Omental fat pad (tissue), 4 donors: Measurements from ENCODE around the gene TMEM191C. TPM values are rescaled to one million over a fixed set of nuclear protein-coding genes. Genes with fewer than 3 reads are reported as not detected.

Experiments
- ATAC-seq: fragments of 150-250 bp; one replicate; pipeline ENCODE4 v1.9.1; 2016; ENCODE audit warnings: mild to moderate bottlenecking, moderate library complexity; ENCODE audit not compliant: low FRiP score
- DNase-seq: peaks from one replicate; pipeline ENCODE4 v3.0.0-alpha.2; 2019; ENCODE audit warnings: low spot score
- total RNA-seq, 4 donors: library from RNA; depleted of rRNA; stranded (reverse); fragments of >200 nt; gene quantifications; one replicate each; pipeline ENCODE4 v1.1.0, GENCODE V29; 2016
- TF ChIP-seq, protein P1 (sequence below), 3 donors: fragments of 450-650 bp; IDR thresholded peaks; one replicate each; pipeline ENCODE4 v1.5.1; 2016 to 2017; ENCODE audit warnings: antibody characterized with exemption in 3 of 3, mild to moderate bottlenecking in 3 of 3, moderate library complexity in 2 of 3

The TMEM191C gene
- total RNA-seq, 4 donors from 2014 or later, result 0.31 to 3.8 (median 0.87) TPM

DNA sequence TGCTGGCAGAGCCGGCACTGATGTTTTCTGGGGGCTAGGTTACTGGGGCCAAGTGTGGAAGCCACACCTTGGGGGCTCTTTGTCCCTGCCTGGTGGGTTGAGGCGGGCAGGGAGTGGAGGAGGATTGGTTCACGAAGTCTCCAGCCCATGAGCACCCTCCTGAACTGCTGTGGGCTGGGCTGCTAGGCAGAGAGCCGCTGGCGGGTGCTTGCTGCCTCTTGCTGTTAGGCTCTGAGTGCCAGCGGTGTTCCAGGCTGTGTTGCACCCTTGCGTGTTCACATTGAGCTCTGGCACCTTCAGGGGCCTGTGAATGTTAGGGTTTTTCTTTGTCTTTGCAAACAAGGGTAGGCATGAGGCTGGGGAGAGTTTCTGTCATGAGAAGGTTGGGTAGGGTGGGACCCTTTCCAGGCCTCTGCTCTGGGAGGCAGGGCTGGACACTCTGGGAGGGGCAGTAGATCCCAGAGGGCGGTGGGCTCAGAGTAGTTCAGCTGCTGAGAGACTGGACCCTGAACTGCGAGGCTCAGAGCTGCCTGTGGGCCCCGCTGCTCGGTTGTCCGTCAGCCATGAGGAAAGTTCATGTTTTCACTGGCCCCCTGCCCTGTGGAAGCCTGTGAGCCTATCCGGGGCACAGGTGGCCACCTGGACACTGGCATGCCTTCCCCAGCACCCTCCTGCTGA lies 24.0 kb upstream of the TMEM191C start:
- DNase-seq (no peak), ATAC-seq (no peak)
- TF ChIP-seq, protein P1, sequence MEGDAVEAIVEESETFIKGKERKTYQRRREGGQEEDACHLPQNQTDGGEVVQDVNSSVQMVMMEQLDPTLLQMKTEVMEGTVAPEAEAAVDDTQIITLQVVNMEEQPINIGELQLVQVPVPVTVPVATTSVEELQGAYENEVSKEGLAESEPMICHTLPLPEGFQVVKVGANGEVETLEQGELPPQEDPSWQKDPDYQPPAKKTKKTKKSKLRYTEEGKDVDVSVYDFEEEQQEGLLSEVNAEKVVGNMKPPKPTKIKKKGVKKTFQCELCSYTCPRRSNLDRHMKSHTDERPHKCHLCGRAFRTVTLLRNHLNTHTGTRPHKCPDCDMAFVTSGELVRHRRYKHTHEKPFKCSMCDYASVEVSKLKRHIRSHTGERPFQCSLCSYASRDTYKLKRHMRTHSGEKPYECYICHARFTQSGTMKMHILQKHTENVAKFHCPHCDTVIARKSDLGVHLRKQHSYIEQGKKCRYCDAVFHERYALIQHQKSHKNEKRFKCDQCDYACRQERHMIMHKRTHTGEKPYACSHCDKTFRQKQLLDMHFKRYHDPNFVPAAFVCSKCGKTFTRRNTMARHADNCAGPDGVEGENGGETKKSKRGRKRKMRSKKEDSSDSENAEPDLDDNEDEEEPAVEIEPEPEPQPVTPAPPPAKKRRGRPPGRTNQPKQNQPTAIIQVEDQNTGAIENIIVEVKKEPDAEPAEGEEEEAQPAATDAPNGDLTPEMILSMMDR (IDR thresholded peaks at IDR 0.05), result no peak

DNA sequence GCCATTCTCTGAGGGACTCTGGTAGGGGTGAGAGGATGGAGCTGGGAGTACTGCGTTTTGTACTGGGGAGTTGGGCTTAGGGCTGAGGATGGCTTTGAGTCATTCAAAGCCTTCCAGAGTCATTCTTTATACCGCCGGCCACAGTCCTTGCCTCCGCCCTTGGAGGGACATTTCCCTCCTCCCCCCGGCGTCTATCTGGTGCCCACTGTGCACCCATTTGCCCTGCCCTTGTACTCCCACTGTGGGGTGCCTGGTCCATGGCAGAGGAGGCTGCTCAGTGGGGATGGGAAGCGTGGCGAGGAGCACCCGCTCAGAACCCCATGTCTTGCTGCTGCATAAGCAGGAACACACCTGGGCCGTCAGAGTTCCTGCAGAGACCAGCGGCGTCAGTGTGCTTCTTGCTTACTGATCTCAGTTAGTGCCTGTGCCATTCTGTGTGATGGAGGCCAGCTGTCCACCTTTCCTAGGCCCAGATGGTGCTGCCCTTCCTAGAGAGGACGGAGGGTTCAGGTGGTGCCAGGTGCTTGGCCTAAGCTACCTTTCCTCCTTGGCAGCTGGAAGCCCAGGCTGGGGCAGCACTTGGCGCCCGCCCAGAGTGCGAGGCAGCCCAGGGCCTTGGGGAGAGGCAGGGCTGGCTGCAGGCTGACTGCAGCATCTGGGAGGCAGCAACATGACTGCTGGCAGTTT lies 23.3 kb upstream of the TMEM191C start:
- TF ChIP-seq, protein P1 (IDR thresholded peaks at IDR 0.05), result no peak
- no peak for DNase-seq
- ATAC-seq, result no peak

DNA sequence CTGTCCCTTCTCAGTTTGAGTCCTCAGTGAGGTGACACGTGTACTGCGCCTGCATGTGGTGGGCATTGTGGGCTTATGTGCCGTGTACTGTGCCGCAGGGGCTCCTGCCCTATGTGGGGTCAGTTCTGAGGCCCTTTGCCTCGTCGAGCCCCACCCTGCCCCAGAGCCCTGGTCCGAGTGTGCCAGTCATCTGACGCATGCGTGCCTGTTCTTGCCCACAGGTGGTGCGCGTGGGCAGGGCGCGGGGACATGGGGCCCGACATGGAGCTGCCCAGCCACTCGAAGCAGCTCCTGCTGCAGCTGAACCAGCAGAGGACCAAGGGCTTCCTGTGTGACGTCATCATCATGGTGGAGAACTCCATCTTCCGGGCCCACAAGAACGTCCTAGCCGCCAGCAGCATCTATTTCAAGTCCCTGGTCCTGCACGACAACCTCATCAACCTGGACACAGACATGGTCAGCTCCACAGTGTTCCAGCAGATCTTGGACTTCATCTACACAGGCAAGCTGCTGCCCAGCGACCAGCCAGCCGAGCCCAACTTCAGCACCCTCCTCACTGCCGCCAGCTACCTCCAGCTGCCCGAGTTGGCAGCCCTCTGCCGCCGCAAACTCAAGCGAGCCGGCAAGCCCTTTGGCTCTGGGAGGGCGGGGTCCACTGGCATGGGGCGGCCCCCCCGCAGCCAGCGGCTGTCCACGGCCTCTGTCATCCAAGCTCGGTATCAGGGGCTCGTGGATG lies 22.3 kb upstream of the TMEM191C start:
- TF ChIP-seq, protein P1 (IDR thresholded peaks at IDR 0.05), result no peak
- ATAC-seq, result no peak

DNA sequence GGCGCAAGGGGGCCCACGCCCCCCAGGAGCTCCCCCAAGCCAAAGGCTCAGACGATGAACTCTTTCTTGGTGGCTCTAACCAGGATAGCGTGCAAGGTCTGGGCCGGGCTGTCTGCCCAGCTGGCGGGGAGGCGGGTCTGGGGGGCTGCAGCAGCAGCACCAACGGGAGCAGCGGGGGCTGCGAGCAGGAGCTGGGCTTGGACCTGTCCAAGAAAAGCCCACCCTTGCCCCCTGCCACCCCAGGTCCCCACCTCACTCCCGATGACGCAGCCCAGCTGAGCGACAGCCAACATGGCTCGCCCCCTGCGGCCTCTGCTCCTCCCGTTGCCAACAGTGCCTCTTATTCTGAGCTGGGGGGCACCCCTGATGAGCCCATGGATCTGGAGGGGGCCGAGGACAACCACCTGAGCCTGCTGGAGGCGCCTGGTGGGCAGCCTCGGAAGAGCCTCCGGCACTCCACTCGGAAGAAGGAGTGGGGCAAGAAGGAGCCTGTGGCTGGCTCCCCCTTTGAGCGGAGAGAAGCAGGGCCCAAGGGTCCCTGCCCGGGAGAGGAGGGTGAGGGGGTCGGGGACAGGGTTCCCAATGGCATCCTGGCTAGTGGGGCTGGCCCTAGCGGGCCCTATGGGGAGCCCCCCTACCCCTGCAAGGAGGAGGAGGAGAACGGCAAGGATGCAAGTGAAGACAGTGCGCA lies 21.6 kb upstream of the TMEM191C start:
- TF ChIP-seq, protein P1 (IDR thresholded peaks at IDR 0.05), result no peak
- ATAC-seq (no peak), DNase-seq (no peak)

More for the DNA sequence above, 22.3 kb upstream of the TMEM191C start:
- no peak for DNase-seq

DNA sequence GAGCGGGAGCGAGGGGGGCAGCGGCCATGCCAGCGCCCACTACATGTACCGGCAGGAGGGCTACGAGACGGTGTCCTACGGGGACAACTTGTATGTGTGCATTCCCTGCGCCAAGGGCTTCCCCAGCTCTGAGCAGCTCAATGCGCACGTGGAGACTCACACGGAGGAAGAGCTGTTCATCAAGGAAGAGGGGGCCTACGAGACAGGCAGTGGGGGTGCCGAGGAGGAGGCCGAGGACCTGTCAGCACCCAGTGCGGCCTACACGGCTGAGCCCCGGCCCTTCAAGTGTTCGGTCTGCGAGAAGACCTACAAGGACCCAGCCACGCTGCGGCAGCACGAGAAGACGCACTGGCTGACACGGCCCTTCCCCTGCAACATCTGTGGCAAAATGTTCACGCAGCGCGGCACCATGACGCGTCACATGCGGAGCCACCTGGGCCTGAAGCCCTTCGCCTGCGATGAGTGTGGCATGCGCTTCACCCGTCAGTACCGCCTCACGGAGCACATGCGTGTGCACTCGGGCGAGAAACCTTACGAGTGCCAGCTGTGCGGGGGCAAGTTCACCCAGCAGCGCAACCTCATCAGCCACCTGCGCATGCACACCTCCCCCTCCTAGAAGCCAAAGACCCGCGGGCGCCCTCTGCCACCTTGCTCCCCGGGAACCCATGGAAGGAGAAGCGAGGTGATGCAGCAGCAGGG lies 20.9 kb upstream of the TMEM191C start:
- DNase-seq (no peak), ATAC-seq (no peak)
- TF ChIP-seq, protein P1 (IDR thresholded peaks at IDR 0.05), result no peak
